ENCODE data around the gene GMDS.
"Not testable (repeated sequence)": the region's sequence is repeated elsewhere in the genome, so short reads cannot be mapped to it uniquely, and the experiment has no call there.

Gene GMDS

DNA sequence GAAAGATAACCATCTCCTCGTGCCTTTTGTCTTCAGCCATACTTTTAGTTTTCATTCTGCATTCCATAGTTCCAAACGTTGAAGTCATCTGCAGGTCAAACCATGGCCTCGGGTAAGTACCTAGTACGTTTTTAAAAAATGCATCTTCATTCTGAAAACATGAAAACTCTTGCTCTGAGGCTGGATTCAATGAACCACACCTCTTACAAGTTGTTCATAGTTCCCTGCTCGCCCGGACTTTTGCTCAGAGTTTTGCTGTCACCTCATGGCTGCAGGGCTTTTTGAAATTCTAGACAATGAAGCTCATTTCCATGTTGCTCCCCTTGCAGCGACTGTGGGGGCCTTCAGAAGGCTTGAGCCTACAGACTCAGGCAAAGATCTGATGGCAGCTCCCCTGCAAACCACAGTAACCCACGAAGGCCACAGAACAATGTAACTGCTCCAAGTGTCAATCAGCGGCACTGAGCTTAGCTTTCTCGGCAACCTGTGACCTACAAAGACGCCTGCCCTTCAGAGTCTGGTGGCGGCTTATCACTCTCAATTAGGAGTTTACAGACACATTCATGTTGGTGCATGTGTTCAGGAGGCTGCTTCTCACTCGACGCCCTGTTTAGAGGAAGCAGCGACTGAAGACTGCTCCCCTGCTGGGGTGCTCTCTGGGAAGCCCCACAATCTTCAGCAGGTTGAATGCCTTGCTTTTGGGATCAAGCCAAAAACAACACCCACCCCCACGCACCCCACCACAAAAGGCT is 574.5 kb downstream of the GMDS start:
- Histone ChIP-seq H3K9ac (ENCODE audit: low read length) (peak overlapping the region; percentile 9; the same call in 1 of the 2 replicates), H3K4me3 (ENCODE audit: low read length) (peak overlapping the region; percentile 11; the same call in 1 of the 2 replicates), H3K36me3 (replicated peaks; ENCODE audit: low read depth, low read length) (peaks cover 4% of the 10 kb centered on the region), H4K20me1 (ENCODE audit: insufficient read depth, low read length) (no peaks in the 10 kb centered on the region), H3K27ac (ENCODE audit: low read length) (peak overlapping the region; percentile 83), H2AFZ (ENCODE audit: low read depth, low read length) (no peak overlapping the region), H3K9me3 (ENCODE audit: insufficient read depth, low read length) (no peaks in the 10 kb centered on the region), H3K27me3 (ENCODE audit: low read depth, low read length) (no peaks in the 10 kb centered on the region), H3K4me1 (ENCODE audit: low read length) (peaks cover 39% of the 10 kb centered on the region), H3K4me2 (ENCODE audit: low read length) (peak overlapping the region; percentile 48), H3K79me2 (ENCODE audit: low read length) (no peaks in the 10 kb centered on the region)
- TF ChIP-seq CTCF (IDR thresholded peaks at IDR 0.05; ENCODE audit: low read depth, low read length) = peak; percentile 25
- no peak for TF ChIP-seq EZH2phosphoT487 (IDR thresholded peaks at IDR 0.05; ENCODE audit: low read depth)

- peak overlapping the region; percentile 11; the same call in 1 of the 2 replicates for H3K4me3 ChIP-seq (ENCODE audit: low read length)
- peak overlapping the region; percentile 83 for H3K27ac ChIP-seq (ENCODE audit: low read length)
- H3K9ac ChIP-seq (ENCODE audit: low read length) = peak overlapping the region; percentile 5; the same call in 1 of the 2 replicates
- no peaks in the 10 kb centered on the region for H4K20me1 ChIP-seq (ENCODE audit: insufficient read depth, low read length)
- no peaks in the 10 kb centered on the region for H3K9me3 ChIP-seq (ENCODE audit: insufficient read depth, low read length)
- no peaks in the 10 kb centered on the region for H3K27me3 ChIP-seq (ENCODE audit: low read depth, low read length)
- H3K36me3 ChIP-seq (replicated peaks; ENCODE audit: low read depth, low read length) = peaks cover 4% of the 10 kb centered on the region
- no peaks in the 10 kb centered on the region for H3K79me2 ChIP-seq (ENCODE audit: low read length)
- peak overlapping the region; percentile 48 for H3K4me2 ChIP-seq (ENCODE audit: low read length)
- peaks cover 46% of the 10 kb centered on the region for H3K4me1 ChIP-seq (ENCODE audit: low read length)
- H2AFZ ChIP-seq (ENCODE audit: low read depth, low read length) = no peak overlapping the region
- TF ChIP-seq CTCF (IDR thresholded peaks at IDR 0.05; ENCODE audit: low read depth, low read length) = no peak
- TF ChIP-seq EZH2phosphoT487 (IDR thresholded peaks at IDR 0.05; ENCODE audit: low read depth) = no peak
Measured at GRCh38 chr6:1669996-1670395, 575.4 kb downstream of the GMDS start.

DNA sequence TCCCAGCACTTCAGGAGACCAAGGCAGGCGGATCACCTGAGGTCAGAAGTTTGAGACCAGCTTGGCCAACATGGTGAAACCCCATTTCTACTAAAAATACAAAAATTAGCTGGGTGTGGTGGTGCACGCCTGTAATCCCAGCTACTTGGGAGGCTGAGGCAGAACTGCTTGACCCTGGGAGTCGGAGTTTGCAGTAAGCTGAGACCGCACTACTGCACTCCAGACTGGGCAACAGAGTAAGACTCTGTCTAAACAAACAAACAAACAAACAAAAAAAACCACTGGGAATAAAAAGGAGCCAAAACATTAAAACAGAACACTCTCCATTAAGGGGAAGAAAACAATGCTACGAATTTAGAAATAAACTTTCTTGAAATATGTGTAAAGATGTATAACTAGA is 576.9 kb downstream of the GMDS start:
- H3K4me1 ChIP-seq (ENCODE audit: low read length) = peaks cover 56% of the 10 kb centered on the region
- H3K27me3 ChIP-seq (ENCODE audit: low read depth, low read length); H3K36me3 ChIP-seq (replicated peaks; ENCODE audit: low read depth, low read length); H3K9me3 ChIP-seq (ENCODE audit: insufficient read depth, low read length); H3K9ac ChIP-seq (ENCODE audit: low read length); H4K20me1 ChIP-seq (ENCODE audit: insufficient read depth, low read length); H3K4me2 ChIP-seq (ENCODE audit: low read length); H3K79me2 ChIP-seq (ENCODE audit: low read length); H2AFZ ChIP-seq (ENCODE audit: low read depth, low read length); H3K4me3 ChIP-seq (ENCODE audit: low read length); H3K27ac ChIP-seq (ENCODE audit: low read length): not testable (repeated sequence)

DNA sequence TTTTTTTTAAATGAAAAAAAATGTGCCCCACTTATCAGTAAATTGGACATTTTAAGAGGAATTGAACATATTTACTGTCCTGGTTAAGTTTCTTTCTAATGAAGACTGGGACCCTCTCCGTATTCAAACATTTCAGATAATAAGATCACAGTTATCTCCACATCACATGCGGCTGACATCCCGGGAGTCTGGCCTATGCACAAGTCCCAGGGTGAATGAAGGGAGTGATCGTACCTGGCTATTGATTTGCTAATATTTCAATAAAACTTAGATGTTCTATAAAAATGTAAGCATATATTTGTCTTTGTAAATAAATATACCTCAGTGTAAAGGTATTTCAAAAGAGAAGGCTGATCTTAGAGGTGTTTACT is 577.6 kb downstream of the GMDS start:
- Histone ChIP-seq H3K4me1 (ENCODE audit: low read length) (peaks cover 60% of the 10 kb centered on the region), H3K79me2 (ENCODE audit: low read length) (no peaks in the 10 kb centered on the region), H3K4me2 (ENCODE audit: low read length) (no peak overlapping the region), H3K36me3 (replicated peaks; ENCODE audit: low read depth, low read length) (peaks cover 4% of the 10 kb centered on the region), H3K9ac (ENCODE audit: low read length) (no peak overlapping the region), H3K27me3 (ENCODE audit: low read depth, low read length) (no peaks in the 10 kb centered on the region), H3K27ac (ENCODE audit: low read length) (no peak overlapping the region), H4K20me1 (ENCODE audit: insufficient read depth, low read length) (no peaks in the 10 kb centered on the region), H3K9me3 (ENCODE audit: insufficient read depth, low read length) (no peaks in the 10 kb centered on the region), H2AFZ (ENCODE audit: low read depth, low read length) (no peak overlapping the region), H3K4me3 (ENCODE audit: low read length) (no peak overlapping the region)
- TF ChIP-seq CTCF (IDR thresholded peaks at IDR 0.05; ENCODE audit: low read depth, low read length) (no peak), EZH2phosphoT487 (IDR thresholded peaks at IDR 0.05; ENCODE audit: low read depth) (no peak)

All from OCI-LY3 (cell line).